D721Med (cell line): ENCODE data around the gene RAB36.

Experiments used
- DNase-seq: peaks from one replicate; pipeline ENCODE4 v3.0.0; 2011; ENCODE audit warnings: low spot score; ENCODE audit not compliant: insufficient read length
- FAIRE-seq: peaks from 2 replicates; lab custom pipeline; 2011; peaks lifted over from hg19 to GRCh38; lab: Jason Lieb, UNC
- CTCF ChIP-seq: IDR thresholded peaks from 2 replicates; pipeline ENCODE4 v1.5.1; 2012; ENCODE audit warnings: mild to moderate bottlenecking, control low read depth; ENCODE audit not compliant: insufficient read depth; ENCODE audit errors: missing control alignments

Gene RAB36

GRCh38 chr22:23122992-23123803, 22.1 kb upstream of the RAB36 start:
- FAIRE-seq (no peak), DNase-seq (no peak)
- no peak for TF ChIP-seq CTCF

- no peak for FAIRE-seq
- DNase-seq = no peak
- no peak for TF ChIP-seq CTCF
These were observed 21.4 kb upstream of the RAB36 start for GRCh38 chr22:23123804-23124254.

GRCh38 chr22:23124611-23125511, 20.4 kb upstream of the RAB36 start:
- TF ChIP-seq CTCF = no peak
- DNase-seq = no peak
- no peak for FAIRE-seq

- no peak for TF ChIP-seq CTCF
- no peak for FAIRE-seq
- no peak for DNase-seq
These were observed 19.7 kb upstream of the RAB36 start for GRCh38 chr22:23125512-23126103.

- TF ChIP-seq CTCF = no peak
- DNase-seq = no peak
- FAIRE-seq = no peak
These were observed 18.9 kb upstream of the RAB36 start for GRCh38 chr22:23126165-23127054.

GRCh38 chr22:23127055-23127756, 18.1 kb upstream of the RAB36 start:
- FAIRE-seq = no peak
- TF ChIP-seq CTCF = no peak

More at GRCh38 chr22:23127055-23127756, 18.1 kb upstream of the RAB36 start:
- DNase-seq = no peak
